Keratinocyte (primary cell): ENCODE results near the gene DCUN1D2.

ENCODE experiments used
- EZH2 ChIP-seq: IDR thresholded peaks from one replicate; pipeline ENCODE4 v1.6.1; 2012; ENCODE audit warnings: inconsistent platforms, mild to moderate bottlenecking, low read length, moderate library complexity
- TF ChIP-seq, protein P1 (sequence below), 3 experiments: IDR thresholded peaks in 1 of 3; conservative IDR thresholded peaks in 1 of 3; optimal IDR thresholded peaks in 1 of 3; 2 replicates in 2 of 3; 3 replicates in 1 of 3; pipeline versions ENCODE3 to v1.5.1; 2011; ENCODE audit warnings: low read length in 3 of 3, mild to moderate bottlenecking in 3 of 3, moderate library complexity in 2 of 3, control low read depth in 1 of 3, inconsistent platforms in 1 of 3; ENCODE audit not compliant: insufficient read depth in 2 of 3; ENCODE audit errors: extremely low read depth in 1 of 3

- TF ChIP-seq EZH2 = no peak
- TF ChIP-seq, protein P1, sequence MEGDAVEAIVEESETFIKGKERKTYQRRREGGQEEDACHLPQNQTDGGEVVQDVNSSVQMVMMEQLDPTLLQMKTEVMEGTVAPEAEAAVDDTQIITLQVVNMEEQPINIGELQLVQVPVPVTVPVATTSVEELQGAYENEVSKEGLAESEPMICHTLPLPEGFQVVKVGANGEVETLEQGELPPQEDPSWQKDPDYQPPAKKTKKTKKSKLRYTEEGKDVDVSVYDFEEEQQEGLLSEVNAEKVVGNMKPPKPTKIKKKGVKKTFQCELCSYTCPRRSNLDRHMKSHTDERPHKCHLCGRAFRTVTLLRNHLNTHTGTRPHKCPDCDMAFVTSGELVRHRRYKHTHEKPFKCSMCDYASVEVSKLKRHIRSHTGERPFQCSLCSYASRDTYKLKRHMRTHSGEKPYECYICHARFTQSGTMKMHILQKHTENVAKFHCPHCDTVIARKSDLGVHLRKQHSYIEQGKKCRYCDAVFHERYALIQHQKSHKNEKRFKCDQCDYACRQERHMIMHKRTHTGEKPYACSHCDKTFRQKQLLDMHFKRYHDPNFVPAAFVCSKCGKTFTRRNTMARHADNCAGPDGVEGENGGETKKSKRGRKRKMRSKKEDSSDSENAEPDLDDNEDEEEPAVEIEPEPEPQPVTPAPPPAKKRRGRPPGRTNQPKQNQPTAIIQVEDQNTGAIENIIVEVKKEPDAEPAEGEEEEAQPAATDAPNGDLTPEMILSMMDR (optimal IDR thresholded peaks at IDR 0.05 in 1 of 3, IDR thresholded peaks at IDR 0.05 in 1 of 3, conservative IDR thresholded peaks at IDR 0.05 in 1 of 3; ENCODE audit: extremely low read depth in 1 of 3, insufficient read depth in 2 of 3, low read length in 3 of 3) = no peak
These were observed 42.0 kb downstream of the DCUN1D2 start for GRCh38 chr13:113448545-113448884.
